H9 (cell line): ENCODE data around the gene THEM4. TPM values are rescaled to one million over a fixed set of nuclear protein-coding genes. Genes with fewer than 3 reads are reported as not detected.

Experiments used
- DNase-seq: peaks from one replicate; pipeline ENCODE4 v3.0.0-alpha.2; 2017
- H2AFZ ChIP-seq: one replicate; pipeline ENCODE4 v1.6.1; 2013; ENCODE audit warnings: mild to moderate bottlenecking, low read length, control low read depth, moderate library complexity
- H2AK5ac ChIP-seq: 2 replicates; pipeline ENCODE4 v1.6.1; 2013; ENCODE audit warnings: low read length, control low read depth, mixed read lengths; ENCODE audit not compliant: insufficient read length
- H2BK120ac ChIP-seq: one replicate; pipeline ENCODE4 v1.6.1; 2013; ENCODE audit warnings: low read depth, mild to moderate bottlenecking, low read length, control low read depth, inconsistent platforms; ENCODE audit not compliant: poor library complexity, severe bottlenecking
- H2BK12ac ChIP-seq: 2 replicates; pipeline ENCODE4 v1.6.1; 2013; ENCODE audit warnings: low read length, control low read depth, mixed read lengths, low read depth; ENCODE audit not compliant: insufficient read length
- H2BK15ac ChIP-seq: 2 replicates; pipeline ENCODE4 v1.6.1; 2013; ENCODE audit warnings: low read depth, low read length, control low read depth
- H2BK20ac ChIP-seq: one replicate; pipeline ENCODE4 v1.6.1; 2013; ENCODE audit warnings: low read depth, mild to moderate bottlenecking, low read length, control low read depth, inconsistent platforms; ENCODE audit not compliant: poor library complexity, severe bottlenecking
- H2BK5ac ChIP-seq: 2 replicates; pipeline ENCODE4 v1.6.1; 2013; ENCODE audit warnings: low read length, control low read depth, mixed read lengths; ENCODE audit not compliant: insufficient read length
- H3K14ac ChIP-seq: 2 replicates; pipeline ENCODE4 v1.6.1; 2013; ENCODE audit warnings: low read length, control low read depth; ENCODE audit not compliant: insufficient read depth
- H3K18ac ChIP-seq: 2 replicates; pipeline ENCODE4 v1.6.1; 2013; ENCODE audit warnings: low read depth, mild to moderate bottlenecking, mixed read lengths, low read length, control low read depth; ENCODE audit not compliant: insufficient read length
- H3K23ac ChIP-seq: 2 replicates; pipeline ENCODE4 v1.6.1; 2013; ENCODE audit warnings: low read length, control low read depth, mixed read lengths, low read depth; ENCODE audit not compliant: insufficient read length
- H3K23me2 ChIP-seq: 2 replicates; pipeline ENCODE4 v1.6.1; 2013; ENCODE audit warnings: low read depth, mild to moderate bottlenecking, mixed read lengths, low read length, control low read depth; ENCODE audit not compliant: insufficient read length, poor library complexity, severe bottlenecking
- H3K27ac ChIP-seq: 2 replicates; pipeline ENCODE4 v1.5.1; 2013; ENCODE audit warnings: low read length, control low read depth, mixed read lengths, low read depth; ENCODE audit not compliant: insufficient read length
- H3K27me3 ChIP-seq: 2 replicates; pipeline ENCODE4 v1.6.1; 2013; ENCODE audit warnings: low read length, control low read depth, inconsistent platforms; ENCODE audit not compliant: insufficient read depth
- H3K4ac ChIP-seq: 2 replicates; pipeline ENCODE4 v1.6.1; 2013; ENCODE audit warnings: low read depth, mild to moderate bottlenecking, control low read depth, inconsistent platforms, low read length, moderate library complexity
- H3K4me1 ChIP-seq: 2 replicates; pipeline ENCODE4 v1.6.1; 2013; ENCODE audit warnings: low read length, control low read depth, inconsistent platforms; ENCODE audit not compliant: insufficient read depth
- H3K4me2 ChIP-seq: 2 replicates; pipeline ENCODE4 v1.6.1; 2013; ENCODE audit warnings: low read length, control low read depth, mixed read lengths; ENCODE audit not compliant: insufficient read length, insufficient read depth
- H3K56ac ChIP-seq: 2 replicates; pipeline ENCODE4 v1.6.1; 2013; ENCODE audit warnings: low read depth, mild to moderate bottlenecking, mixed read lengths, low read length, control low read depth; ENCODE audit not compliant: insufficient read length
- H3K79me1 ChIP-seq: 2 replicates; pipeline ENCODE4 v1.6.1; 2013; ENCODE audit warnings: low read depth, mild to moderate bottlenecking, moderate library complexity, low read length, control low read depth, inconsistent platforms; ENCODE audit not compliant: insufficient read depth, poor library complexity, severe bottlenecking
- H3K79me2 ChIP-seq: 2 replicates; pipeline ENCODE4 v1.6.1; 2013; ENCODE audit warnings: low read length, control low read depth, inconsistent platforms; ENCODE audit not compliant: insufficient read depth
- H3K9ac ChIP-seq: 2 replicates; pipeline ENCODE4 v1.6.1; 2013; ENCODE audit warnings: low read length, control low read depth, mixed read lengths; ENCODE audit not compliant: insufficient read length; ENCODE audit errors: extremely low read depth
- H3K9me3 ChIP-seq: one replicate; pipeline ENCODE4 v1.6.1; 2013; ENCODE audit warnings: low read depth, low read length, inconsistent platforms; ENCODE audit not compliant: control insufficient read depth
- H3T11ph ChIP-seq: one replicate; pipeline ENCODE4 v1.6.1; 2013; ENCODE audit warnings: mild to moderate bottlenecking, low read length, control low read depth, inconsistent platforms
- H4K20me1 ChIP-seq: one replicate; pipeline ENCODE4 v1.6.1; 2013; ENCODE audit not compliant: control insufficient read depth, insufficient read length, insufficient read depth
- H4K5ac ChIP-seq: 2 replicates; pipeline ENCODE4 v1.6.1; 2013; ENCODE audit warnings: low read depth, mild to moderate bottlenecking, mixed read lengths, low read length, control low read depth; ENCODE audit not compliant: insufficient read length
- H4K8ac ChIP-seq: replicated peaks from 2 replicates; pipeline ENCODE4 v1.6.1; 2013; ENCODE audit warnings: low read length, control low read depth, mixed read lengths, low read depth; ENCODE audit not compliant: insufficient read length
- H4K91ac ChIP-seq: 2 replicates; pipeline ENCODE4 v1.6.1; 2013; ENCODE audit warnings: low read depth, mild to moderate bottlenecking, moderate library complexity, mixed read lengths, low read length, control low read depth; ENCODE audit not compliant: insufficient read length
- H3K27ac Mint-ChIP-seq, 3 experiments: 2 replicates in 2 of 3; 3 replicates in 1 of 3; pipeline ENCODE4 v1.8.0; 2020 to 2021; ENCODE audit warnings: mixed read lengths in 3 of 3, mild to moderate bottlenecking in 1 of 3, moderate library complexity in 1 of 3
- H3K27me3 Mint-ChIP-seq: 2 replicates; pipeline ENCODE4 v1.8.0; 2021; ENCODE audit warnings: low read depth, mild to moderate bottlenecking, moderate library complexity, mixed read lengths
- H3K36me3 Mint-ChIP-seq, 3 experiments: 2 replicates in 2 of 3; 3 replicates in 1 of 3; pipeline ENCODE4 v1.8.0; 2020 to 2021; ENCODE audit warnings: low read depth in 3 of 3, mixed read lengths in 3 of 3; ENCODE audit not compliant: insufficient read depth in 1 of 3
- H3K4me1 Mint-ChIP-seq, 2 experiments: 2 replicates each; pipeline ENCODE4 v1.8.0; 2020; ENCODE audit warnings: mixed read lengths in 2 of 2
- H3K4me3 Mint-ChIP-seq, 2 experiments: 2 replicates in 1 of 2; 3 replicates in 1 of 2; pipeline ENCODE4 v1.8.0; 2020 to 2021; ENCODE audit warnings: mild to moderate bottlenecking in 2 of 2, mixed read lengths in 2 of 2, moderate library complexity in 1 of 2
- H3K9me3 Mint-ChIP-seq, 2 experiments: 2 replicates in 1 of 2; 3 replicates in 1 of 2; pipeline ENCODE4 v1.8.0; 2020; ENCODE audit warnings: mild to moderate bottlenecking in 2 of 2, mixed read lengths in 2 of 2, moderate library complexity in 1 of 2
- WGBS: extraction: QIAGEN DNeasy Blood & Tissue Kit; methylation state at CpG from one replicate; pipeline ENCODE4 v1.1.7; 2013; ENCODE audit warnings: missing lambda C conversion rate, low lambda C conversion rate, mixed read lengths; ENCODE audit not compliant: insufficient read length; ENCODE audit errors: extremely low coverage; 5-methylcytosine and 5-hydroxymethylcytosine counted together
- total RNA-seq: library from RNA; stranded (reverse); gene quantifications from 2 replicates; pipeline ENCODE4 v1.2.1, GENCODE V29; 2021
- TF ChIP-seq, protein P1 (sequence below): fragments of 200-600 bp; sonication (generic); conservative IDR thresholded peaks from 3 replicates; pipeline ENCODE4 v1.8.0; 2021; ENCODE audit warnings: antibody characterized with exemption, mild to moderate bottlenecking

The THEM4 gene
- total RNA-seq, 1 experiment from 2014 or later, result 10.5 TPM

DNA sequence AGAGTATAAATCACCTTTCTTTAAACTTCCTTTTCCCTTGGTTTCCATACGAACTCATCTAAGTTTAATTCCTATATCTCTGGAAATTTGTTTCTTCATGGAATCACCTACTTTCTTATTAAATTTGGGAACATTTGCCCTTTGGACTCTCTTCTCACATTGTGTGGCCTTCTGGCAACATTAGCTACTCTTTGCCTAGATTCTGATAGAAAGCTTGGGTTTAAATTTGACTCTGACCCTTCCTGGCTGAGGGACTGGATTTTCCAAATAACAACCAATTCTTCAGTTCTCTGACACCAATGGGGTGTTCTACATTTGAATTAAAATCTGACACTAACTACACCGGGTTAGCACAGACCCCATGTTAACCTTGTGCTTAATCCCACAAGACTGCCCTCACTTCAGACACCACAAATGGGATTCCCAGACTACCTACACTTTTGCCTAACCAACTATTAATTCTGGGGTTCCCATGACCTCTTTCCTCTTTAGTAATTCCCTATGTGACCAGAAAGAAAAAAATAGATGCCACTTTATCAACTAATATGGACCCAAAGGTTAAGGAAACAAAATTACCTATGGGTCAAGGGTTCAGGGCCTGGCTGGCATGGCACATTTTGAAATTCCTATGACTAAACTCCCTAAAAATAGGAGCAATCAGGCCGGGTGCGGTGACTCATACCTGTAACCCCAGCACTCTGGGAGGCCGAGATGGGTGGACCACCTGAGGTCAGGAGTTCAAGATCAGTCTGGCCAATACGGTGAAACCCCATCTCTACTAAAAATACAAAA is 9.7 kb upstream of the THEM4 start:
- Histone ChIP-seq H3K23me2 (no peaks in the 10 kb centered on the region), H4K20me1 (no peaks in the 10 kb centered on the region), H3K14ac (no peak overlapping the region), H3K4ac (no peak overlapping the region), H2AFZ (no peak overlapping the region), H3K4me1 (no peaks in the 10 kb centered on the region), H4K5ac (no peak overlapping the region), H4K8ac (no peak overlapping the region), H2BK12ac (no peak overlapping the region), H3K27me3 (no peaks in the 10 kb centered on the region), H3K9me3 (no peaks in the 10 kb centered on the region), H3K18ac (no peak overlapping the region), H3K23ac (no peak overlapping the region), H3T11ph (no peak overlapping the region), H3K27ac (no peak overlapping the region), H3K9ac (no peak overlapping the region), H3K79me2 (no peaks in the 10 kb centered on the region), H2BK15ac (no peak overlapping the region), H3K79me1 (no peaks in the 10 kb centered on the region), H4K91ac (no peak overlapping the region), H2BK20ac (no peak overlapping the region), H2BK120ac (no peak overlapping the region), H3K56ac (no peak overlapping the region), H2BK5ac (no peak overlapping the region), H3K4me2 (no peak overlapping the region), H2AK5ac (no peak overlapping the region)
- H3K4me1 Mint-ChIP-seq, result peaks cover 5 to 9% of the 10 kb centered on the region in 2 experiments; a peak in 2 of 4 replicates
- H3K27ac Mint-ChIP-seq, result no peak overlapping the region
- TF ChIP-seq, protein P1, sequence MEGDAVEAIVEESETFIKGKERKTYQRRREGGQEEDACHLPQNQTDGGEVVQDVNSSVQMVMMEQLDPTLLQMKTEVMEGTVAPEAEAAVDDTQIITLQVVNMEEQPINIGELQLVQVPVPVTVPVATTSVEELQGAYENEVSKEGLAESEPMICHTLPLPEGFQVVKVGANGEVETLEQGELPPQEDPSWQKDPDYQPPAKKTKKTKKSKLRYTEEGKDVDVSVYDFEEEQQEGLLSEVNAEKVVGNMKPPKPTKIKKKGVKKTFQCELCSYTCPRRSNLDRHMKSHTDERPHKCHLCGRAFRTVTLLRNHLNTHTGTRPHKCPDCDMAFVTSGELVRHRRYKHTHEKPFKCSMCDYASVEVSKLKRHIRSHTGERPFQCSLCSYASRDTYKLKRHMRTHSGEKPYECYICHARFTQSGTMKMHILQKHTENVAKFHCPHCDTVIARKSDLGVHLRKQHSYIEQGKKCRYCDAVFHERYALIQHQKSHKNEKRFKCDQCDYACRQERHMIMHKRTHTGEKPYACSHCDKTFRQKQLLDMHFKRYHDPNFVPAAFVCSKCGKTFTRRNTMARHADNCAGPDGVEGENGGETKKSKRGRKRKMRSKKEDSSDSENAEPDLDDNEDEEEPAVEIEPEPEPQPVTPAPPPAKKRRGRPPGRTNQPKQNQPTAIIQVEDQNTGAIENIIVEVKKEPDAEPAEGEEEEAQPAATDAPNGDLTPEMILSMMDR, result no peak
- WGBS, result no CpG with 5 or more reads among the region's 6 CpGs
- peaks cover 3% of the 10 kb centered on the region; the same call in 1 of the 2 replicates for H3K27me3 Mint-ChIP-seq
- H3K36me3 Mint-ChIP-seq, result no peaks in the 10 kb centered on the region
- peaks cover 0 to 2% of the 10 kb centered on the region in 2 experiments; a peak in 1 of 5 replicates for H3K9me3 Mint-ChIP-seq
- no peak overlapping the region for H3K4me3 Mint-ChIP-seq
- DNase-seq, result no peak
